G401 (cell line): ENCODE measurements around the gene OR1E1. TPM values are rescaled to one million over a fixed set of nuclear protein-coding genes. Genes with fewer than 3 reads are reported as not detected.
"Not testable (repeated sequence)": the region's sequence is repeated elsewhere in the genome, so short reads cannot be mapped to it uniquely, and the experiment has no call there.

Experiments used
- DNase-seq: peaks from one replicate; pipeline ENCODE4 v3.0.0-alpha.2; 2015; ENCODE audit warnings: low spot score
- in situ Hi-C: cut with HindIII; loops from 2 replicates; pipeline ENCODE4 v1.10.0; 2016; ENCODE audit warnings: low sequenced_read_pairs, mixed read lengths
- total RNA-seq: library from RNA; depleted of rRNA; stranded (reverse); fragments of >200 nt; shearing (Covaris generic); gene quantifications from 2 replicates; pipeline ENCODE4 v1.2.3, GENCODE V29; 2014; rRNA removed

OR1E1 gene, protein sequence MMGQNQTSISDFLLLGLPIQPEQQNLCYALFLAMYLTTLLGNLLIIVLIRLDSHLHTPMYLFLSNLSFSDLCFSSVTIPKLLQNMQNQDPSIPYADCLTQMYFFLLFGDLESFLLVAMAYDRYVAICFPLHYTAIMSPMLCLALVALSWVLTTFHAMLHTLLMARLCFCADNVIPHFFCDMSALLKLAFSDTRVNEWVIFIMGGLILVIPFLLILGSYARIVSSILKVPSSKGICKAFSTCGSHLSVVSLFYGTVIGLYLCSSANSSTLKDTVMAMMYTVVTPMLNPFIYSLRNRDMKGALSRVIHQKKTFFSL
- not detected in 2 replicates for total RNA-seq

DNA sequence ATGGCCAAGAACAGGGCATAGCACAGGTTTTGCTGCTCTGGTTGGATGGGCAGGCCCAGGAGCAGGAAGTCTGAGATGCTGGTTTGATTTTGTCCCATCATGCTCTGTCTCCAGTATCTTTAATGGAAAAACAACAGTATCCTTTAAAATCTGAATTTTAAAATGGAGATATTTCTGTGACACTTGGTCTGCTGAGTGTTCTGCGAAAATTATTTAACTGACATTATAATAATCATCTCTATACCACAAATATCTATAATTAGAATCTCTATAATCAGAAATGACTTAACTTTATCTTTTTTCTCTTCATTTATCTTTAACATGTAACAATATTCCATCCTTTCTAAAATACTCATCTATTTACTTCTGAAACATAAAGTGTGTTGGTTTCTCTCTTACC, at the start of gene OR1E1:
OR1E1 (minus strand) TSS at position 101 of the 400 bp plus-strand sequence; CDS start at position 101, 0 bp downstream.
- DNase-seq: no peak
- in situ Hi-C loops: no loop called here

DNA sequence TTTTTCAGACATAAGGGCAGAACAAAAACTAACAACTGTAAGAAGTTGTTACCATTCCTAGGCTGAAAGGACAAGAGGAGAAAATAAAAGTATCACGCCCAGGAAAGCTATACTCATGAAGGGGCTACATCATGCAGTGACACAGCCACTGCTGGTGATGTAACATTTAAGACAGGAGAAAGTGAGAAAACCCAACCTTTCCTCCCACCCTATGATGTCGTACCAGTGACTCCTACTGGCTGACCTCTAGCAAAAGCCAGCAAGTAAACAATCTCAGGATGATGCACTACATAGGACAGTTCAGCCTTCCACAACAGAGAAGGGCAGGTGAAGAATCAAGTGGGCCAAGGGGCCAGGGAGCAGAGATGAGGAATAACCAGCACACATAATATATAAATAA, 49.4 kb upstream of the OR1E1 start:
- in situ Hi-C loops: no loop called here
- DNase-seq: no peak

DNA sequence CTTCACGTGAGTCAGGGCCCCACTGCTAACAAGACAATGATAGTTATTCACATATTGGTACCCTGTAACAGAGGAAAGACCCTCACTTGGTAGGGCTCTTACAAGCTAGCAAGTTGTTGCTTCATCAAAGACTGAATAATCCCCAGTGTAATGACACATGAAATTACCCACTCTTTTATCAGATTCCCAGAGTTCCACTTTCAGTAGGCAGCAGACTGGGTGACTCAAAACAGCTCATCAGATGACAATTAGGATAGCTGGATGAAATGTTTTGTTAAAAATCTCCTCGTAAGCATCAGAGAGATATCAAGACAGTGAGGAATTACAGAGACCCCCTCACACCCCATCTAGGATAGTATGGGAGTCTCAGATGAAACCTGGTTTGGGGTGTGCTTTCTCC, 42.2 kb upstream of the OR1E1 start:
- DNase-seq: no peak
- in situ Hi-C loops: no loop called here

DNA sequence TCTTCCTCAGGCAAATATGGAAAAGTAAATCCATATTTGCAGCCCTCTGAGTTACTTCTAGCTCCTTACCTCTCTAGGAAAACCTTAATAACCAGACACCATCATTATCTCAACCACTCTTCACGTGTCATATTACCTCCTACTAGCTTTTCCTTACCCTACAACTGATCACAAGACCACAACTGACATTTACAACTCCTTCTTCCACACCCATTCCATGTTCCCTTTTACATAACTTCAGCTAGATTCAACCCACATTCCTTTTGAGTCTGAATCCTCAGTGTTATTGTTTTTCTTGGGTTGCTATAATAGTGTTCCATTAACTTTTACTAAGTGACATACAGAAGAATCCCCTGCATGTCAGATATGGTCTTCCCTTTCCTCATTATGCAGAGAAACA, 40.2 kb upstream of the OR1E1 start:
- DNase-seq: no peak
- in situ Hi-C loops: no loop called here

DNA sequence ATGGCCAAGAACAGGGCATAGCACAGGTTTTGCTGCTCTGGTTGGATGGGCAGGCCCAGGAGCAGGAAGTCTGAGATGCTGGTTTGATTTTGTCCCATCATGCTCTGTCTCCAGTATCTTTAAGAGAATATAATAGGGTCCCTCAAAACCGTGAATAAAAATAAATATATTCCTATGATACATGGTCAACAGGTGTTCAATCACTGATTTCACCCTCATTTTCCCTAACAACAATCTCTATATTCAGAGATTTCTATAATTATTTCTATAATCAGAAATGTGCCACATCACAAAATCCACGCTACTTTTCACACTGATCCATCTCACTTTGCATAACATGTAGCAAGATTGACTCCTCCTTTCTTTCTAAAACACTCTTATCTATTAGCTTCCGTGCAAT, 35.5 kb upstream of the OR1E1 start, which contains the start of gene OR1E2:
OR1E2 (minus strand) TSS at position 101 of the 400 bp plus-strand sequence; CDS start at position 101, 0 bp downstream.
- in situ Hi-C loops: no loop called here
- no peak for DNase-seq

DNA sequence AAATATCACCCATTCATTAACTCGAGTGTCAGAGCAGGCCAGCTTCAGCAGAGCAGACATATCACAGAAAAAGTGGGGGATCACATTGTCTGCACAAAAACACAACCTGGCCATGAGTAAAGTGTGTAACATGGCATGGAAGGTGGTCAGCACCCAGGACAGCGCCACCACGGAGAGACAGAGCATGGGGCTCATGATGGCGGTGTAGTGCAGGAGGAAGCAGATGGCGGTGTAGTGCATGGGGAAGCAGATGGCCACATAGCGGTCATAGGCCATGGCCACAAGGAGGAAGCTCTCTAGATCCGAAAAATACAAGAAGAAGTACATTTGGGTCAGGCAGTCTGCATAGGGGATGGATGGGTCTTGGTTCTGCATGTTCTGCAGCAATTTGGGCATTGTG, 35.0 kb upstream of the OR1E1 start:
- DNase-seq, in situ Hi-C loops: not testable (repeated sequence)

DNA sequence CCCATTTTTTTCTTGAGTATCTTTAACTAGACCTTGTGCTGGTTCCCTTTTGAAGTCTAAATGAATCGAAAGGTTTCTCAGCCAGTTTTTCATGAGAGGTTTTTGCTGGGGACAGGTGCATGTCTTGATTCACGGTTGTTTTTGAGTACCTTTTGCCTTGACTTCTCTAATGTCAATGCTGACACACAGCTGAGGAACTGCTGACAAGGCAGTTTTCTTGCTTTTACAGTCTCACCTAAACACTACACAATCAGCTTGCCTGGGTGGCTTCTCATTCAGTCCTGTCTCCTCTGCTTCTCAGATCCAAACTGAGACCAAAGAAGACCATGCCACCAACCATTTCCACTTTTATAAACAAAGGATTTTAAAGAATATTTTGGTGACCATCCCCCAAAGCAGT, 20.0 kb upstream of the OR1E1 start:
- DNase-seq: no peak
- in situ Hi-C loops: no loop called here

DNA sequence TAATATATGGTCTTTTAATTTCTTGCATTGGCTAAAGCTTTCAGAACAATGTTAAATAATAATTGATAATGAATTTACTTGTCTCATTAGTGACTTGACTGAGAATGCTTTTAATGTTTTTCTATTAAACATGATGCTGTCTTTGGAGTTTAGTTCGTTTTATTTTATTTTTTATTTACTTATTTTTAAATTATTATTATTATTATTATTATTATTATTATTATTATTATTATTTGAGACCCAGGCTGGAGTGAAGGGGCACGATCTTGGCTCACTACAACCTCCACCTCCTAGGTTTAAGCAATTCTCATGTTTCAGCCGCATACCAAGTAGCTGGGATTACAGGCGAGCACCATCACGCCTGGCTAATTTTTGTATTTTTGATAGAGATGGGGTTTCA, 17.4 kb upstream of the OR1E1 start:
- in situ Hi-C loops: no loop called here
- no peak for DNase-seq

DNA sequence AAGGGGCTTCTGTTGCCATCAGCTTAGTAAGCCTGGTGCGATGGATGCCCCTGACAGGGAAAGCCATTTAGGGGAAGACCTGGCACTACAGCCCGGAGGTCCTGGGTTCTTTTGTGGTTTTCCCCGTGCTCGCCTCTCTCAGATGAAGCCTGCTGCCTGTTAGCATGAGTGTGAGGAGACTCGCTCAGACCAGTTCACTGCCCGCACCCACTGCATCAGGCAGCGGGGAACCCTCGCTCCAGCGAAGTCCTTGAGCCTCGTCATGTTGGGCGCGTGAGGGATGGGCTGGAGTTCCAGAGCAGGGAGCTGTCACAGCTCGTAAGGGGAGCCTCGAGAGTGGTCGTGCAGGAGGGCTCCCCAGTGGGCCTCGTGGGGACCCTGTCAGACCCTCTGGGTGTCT, 14.0 kb upstream of the OR1E1 start:
- in situ Hi-C loops, DNase-seq: not testable (repeated sequence)

DNA sequence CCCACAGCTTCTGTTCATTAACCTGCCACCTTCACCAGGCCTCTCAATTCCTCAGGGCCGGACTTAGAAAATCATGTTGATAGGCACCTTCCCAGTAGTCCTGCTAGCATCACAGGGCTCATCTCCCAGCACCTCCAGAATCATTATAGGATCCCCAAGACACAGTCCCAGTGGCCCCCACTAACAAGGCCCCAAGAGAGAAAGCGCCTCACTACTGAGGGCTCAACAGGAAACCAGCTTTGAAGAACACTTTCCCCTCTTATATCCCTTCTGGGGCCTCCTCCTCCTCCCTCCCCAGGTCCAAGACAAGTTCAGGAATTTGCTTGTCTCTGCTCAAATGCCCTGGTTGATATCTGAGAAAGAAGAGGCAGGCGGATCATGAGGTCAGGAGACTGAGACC, 12.9 kb upstream of the OR1E1 start, which contains the start of gene OR3A3:
OR3A3 (plus strand) TSS at position 301 of the 400 bp plus-strand sequence.
- in situ Hi-C loops: no loop called here
- no peak for DNase-seq

DNA sequence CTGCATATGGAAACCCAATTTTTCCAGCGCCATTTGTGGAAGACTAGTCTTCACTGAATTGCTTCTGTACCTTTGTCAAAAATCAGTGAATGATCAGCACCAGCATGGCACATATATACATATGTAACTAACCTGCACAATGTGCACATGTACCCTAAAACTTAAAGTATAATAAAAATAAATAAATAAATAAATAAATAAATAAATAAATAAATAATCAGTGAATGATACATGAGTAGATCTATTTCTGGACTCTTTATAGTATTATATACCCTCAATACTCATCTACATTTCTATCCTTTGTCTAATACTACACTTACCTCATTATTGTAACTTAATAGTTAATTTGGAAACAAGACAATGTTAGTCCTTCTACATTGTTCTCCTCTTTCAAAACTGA, 5.6 kb upstream of the OR1E1 start:
- in situ Hi-C loops, DNase-seq: not testable (repeated sequence)

DNA sequence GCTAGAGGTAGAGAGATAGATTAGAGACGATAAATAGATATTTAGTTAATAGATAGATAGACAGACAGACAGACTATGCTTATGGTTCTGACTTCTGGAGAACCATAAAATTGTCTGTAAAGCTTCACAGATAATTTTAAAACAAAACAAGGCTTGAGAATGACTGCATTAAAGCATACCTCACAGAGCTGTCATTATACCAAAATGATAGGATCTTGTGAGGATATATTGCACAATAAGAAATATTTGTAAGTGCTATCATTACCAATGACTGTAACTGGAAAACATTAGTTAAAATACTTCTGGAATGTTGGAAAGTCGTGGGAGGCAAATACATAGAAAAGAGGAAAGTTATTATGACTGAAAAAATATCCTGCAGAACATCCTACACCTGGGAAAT, 3.6 kb upstream of the OR1E1 start:
- no peak for DNase-seq
- in situ Hi-C loops: no loop called here

DNA sequence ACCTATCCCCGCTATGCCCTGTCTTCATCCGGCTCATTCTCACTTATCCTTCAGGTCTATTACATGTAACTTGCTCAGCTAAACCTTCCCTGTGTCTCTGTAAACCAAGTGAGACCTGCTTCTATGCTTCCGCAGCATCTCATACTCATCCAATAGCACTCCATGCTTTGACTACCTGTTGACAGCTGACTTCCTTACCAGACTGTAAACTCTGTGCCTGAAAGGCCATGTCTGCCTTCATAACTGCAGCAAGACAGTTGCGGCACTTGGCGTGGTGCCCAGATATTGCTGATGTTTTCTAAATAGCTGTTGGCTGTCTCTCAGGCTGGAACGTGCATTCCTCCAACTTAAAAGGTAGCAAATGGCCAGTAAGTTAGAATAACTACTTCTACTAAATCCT, 1.8 kb upstream of the OR1E1 start:
- in situ Hi-C loops: no loop called here
- no peak for DNase-seq

DNA sequence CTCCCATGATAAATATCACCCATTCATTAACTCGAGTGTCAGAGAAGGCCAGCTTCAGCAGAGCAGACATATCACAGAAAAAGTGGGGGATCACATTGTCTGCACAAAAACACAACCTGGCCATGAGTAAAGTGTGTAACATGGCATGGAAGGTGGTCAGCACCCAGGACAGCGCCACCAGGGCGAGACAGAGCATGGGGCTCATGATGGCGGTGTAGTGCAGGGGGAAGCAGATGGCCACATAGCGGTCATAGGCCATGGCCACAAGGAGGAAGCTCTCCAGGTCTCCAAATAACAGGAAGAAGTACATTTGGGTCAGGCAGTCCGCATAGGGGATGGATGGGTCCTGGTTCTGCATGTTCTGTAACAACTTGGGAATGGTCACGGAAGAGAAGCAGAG, 409 bp downstream of the OR1E1 start:
- DNase-seq, in situ Hi-C loops: not testable (repeated sequence)

DNA sequence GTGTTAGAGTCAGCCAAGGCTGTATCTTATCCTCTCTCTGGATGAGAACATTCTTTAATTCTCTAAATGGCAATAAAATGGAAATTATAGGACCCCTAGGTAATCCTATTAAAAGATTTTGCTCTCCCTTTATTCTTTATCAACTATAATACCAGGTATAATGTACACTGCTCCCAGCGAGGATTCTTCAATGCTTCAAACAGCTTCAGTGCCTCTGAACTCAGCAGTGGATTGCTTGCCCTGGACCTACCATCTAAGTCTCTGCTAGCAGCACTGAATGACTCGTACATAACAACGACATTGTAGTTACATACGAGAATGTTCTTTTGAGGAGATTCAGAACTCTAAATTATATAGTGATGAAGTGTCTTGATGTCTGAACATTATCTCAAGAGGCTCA, 8.4 kb downstream of the OR1E1 start:
- DNase-seq: no peak
- in situ Hi-C loops: no loop called here

DNA sequence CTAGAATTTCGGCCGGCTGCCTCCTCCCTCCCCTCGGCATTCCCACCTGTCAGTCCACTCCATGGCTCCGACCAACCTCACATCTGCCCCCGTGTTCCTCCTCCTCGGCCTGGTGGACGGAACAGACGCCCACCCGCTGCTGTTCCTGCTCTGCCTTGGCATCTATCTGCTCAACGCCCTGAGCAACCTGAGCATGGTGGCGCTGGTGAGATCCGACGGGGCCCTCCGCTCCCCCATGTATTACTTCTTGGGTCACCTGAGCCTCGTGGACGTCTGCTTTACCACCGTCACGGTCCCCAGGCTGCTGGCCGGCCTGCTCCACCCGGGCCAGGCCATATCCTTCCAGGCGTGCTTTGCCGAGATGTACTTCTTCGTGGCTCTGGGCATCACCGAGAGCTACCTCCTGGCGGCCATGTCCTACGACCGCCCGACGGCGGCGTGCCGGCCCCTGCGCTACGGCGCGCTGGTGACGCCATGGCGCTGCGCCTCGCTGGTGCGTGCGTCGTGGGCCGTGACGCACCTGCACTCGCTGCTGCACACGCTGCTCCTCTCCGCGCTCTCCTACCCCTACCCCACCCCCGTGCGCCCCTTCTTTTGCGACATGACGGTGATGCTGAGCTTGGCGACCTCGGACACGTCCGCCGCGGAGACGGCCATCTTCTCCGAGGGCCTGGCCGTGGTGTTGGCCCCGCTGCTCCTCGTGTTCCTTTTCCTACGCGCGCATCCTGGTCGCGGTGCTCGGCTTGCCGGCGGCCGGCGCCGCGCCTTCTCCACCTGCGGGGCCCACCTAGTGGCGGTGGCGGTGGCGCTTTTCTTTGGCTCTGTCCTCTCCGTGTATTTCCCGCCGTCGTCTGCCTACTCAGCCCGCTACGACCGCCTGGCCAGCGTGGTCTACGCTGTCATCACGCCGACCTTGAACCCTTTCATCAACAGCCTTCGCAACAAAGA, 12.1 kb downstream of the OR1E1 start, which contains the start of gene OR3A2:
OR3A2 (minus strand) TSS at position 440 of the 948 bp plus-strand sequence.
- DNase-seq: no peak

DNA sequence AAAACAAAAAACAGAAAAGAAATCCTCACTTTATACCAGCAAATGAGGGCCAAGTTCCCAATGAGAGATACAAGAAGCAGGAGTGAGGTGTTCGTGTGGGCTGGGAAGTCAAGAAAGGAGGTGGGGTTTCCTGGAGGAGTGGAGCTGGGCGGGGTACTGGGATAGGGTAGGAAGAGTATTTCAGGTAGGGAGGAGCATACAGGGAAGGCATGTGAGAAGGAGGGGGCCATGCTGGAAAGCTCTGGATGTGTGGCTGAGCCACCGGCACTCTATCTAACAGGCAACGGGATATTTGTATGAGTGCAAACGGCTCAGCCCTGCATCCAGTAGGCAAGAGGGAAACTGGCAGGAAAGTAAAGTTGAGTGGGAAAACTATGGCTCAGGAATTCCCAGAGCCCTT, 16.3 kb downstream of the OR1E1 start:
- in situ Hi-C loops: no loop called here
- no peak for DNase-seq

More for the DNA sequence above, 12.1 kb downstream of the OR1E1 start, which contains the start of gene OR3A2:
- in situ Hi-C loops: no loop called here

DNA sequence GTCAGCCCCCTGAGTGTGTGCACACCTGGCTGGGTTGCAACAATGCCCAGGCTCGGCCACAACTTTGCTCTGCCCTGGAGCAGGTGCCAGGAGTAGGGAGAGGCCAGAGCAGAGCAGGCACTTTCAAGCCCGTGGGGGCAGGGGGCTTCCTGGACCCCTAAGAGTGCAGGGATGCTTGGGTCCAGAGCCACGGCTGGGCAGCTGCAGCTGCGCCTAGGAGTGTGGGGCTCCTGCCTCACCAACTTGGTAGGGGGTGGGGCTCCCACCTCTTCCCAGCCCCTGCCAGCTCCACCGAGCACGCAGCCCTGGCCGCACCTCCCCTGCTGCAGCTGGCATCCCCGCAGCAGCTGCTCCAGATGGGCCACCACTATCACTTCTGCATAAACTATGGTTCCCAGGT, 19.9 kb downstream of the OR1E1 start:
- DNase-seq: no peak
- in situ Hi-C loops: no loop called here

DNA sequence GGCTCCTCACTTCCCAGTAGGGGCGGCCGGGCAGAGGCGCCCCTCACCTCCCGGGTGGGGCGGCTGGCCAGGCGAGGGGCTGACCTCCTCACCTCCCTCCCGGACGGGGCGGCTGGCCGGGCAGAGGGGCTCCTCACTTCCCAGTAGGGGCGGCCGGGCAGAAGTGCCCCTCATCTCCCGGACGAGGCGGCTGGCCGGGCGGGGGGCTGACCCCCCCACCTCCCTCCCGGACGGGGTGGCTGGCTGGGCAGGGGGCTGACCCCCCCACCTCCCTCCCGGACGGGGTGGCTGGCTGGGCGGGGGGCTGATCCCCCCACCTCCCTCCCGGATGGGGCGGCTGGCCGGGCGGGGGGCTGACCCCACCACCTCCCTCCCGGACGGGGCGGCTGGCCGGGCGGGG, 27.0 kb downstream of the OR1E1 start:
- in situ Hi-C loops, DNase-seq: not testable (repeated sequence)
